Activated T-cell treated with anti-CD3 and anti-CD28 coated beads for 4 hours (primary cell): ENCODE data around the gene CD59.
"Not testable (repeated sequence)": the region's sequence is repeated elsewhere in the genome, so short reads cannot be mapped to it uniquely, and the experiment has no call there.

Experiments
- DNase-seq: peaks from one replicate; pipeline ENCODE4 v3.0.0-alpha.2; 2020

The CD59 gene

GRCh38 chr11:33713151-33713855 is 22.9 kb downstream of the CD59 start:
- no peak for DNase-seq

- no peak for DNase-seq
Measured at GRCh38 chr11:33712436-33712835, 23.8 kb downstream of the CD59 start.

GRCh38 chr11:33709466-33709865 is 26.8 kb downstream of the CD59 start:
- DNase-seq = no peak

- DNase-seq = no peak
Measured at GRCh38 chr11:33708985-33709384, 27.2 kb downstream of the CD59 start.

GRCh38 chr11:33707831-33708230 is 28.4 kb downstream of the CD59 start:
- DNase-seq = not testable (repeated sequence)

GRCh38 chr11:33706966-33707365 is 29.3 kb downstream of the CD59 start:
- no peak for DNase-seq

- no peak for DNase-seq
Measured at GRCh38 chr11:33706546-33706945, 29.7 kb downstream of the CD59 start.

GRCh38 chr11:33704240-33705002 is 31.8 kb downstream of the CD59 start:
- DNase-seq = no peak

- no peak for DNase-seq
Measured at GRCh38 chr11:33703788-33704187, 32.4 kb downstream of the CD59 start.

GRCh38 chr11:33703234-33703633 is 33.0 kb downstream of the CD59 start:
- no peak for DNase-seq

GRCh38 chr11:33701302-33702230 is 34.7 kb downstream of the CD59 start:
- no peak for DNase-seq

GRCh38 chr11:33700502-33701271 is 35.5 kb downstream of the CD59 start, which contains the start of gene C11orf91:
Gene C11orf91 (minus strand): TSS chr11:33700826. CDS start chr11:33700740, 86 bp downstream.
- peak; percentile 93 for DNase-seq

GRCh38 chr11:33700063-33700501 is 36.1 kb downstream of the CD59 start:
- no peak for DNase-seq

- DNase-seq = no peak
Measured at GRCh38 chr11:33699515-33700062, 36.6 kb downstream of the CD59 start.

- DNase-seq = no peak
Measured at GRCh38 chr11:33698921-33699320, 37.3 kb downstream of the CD59 start.

GRCh38 chr11:33697997-33698396 is 38.2 kb downstream of the CD59 start:
- no peak for DNase-seq

- no peak for DNase-seq
Measured at GRCh38 chr11:33696931-33697638, 39.1 kb downstream of the CD59 start.

GRCh38 chr11:33696411-33696810 is 39.8 kb downstream of the CD59 start:
- no peak for DNase-seq

- DNase-seq = no peak
Measured at GRCh38 chr11:33695051-33695566, 41.1 kb downstream of the CD59 start.

GRCh38 chr11:33694346-33695050 is 41.7 kb downstream of the CD59 start:
- no peak for DNase-seq
